IMR-90 (cell line): ENCODE measurements around the gene NRIP1. TPM values are rescaled to one million over a fixed set of nuclear protein-coding genes. Genes with fewer than 3 reads are reported as not detected.

Source experiments
- ATAC-seq: fragments of 200-7000 bp; cut with Tn5 transposase; 2 replicates; pipeline ENCODE4 v1.9.1; 2020; ENCODE audit warnings: low read depth, mild to moderate bottlenecking, moderate library complexity
- BruUV-seq: library from RNA; stranded (reverse); fragments of 400-500 nt; replicated peaks from 2 replicates; lab custom pipeline; 2021; lab: Mats Ljungman, UMichigan
- CTCF ChIA-PET: fragments of 300-600 bp; formaldehyde crosslinking; extraction: SDS; loops from one replicate; lab custom pipeline; 2021; ENCODE audit warnings: antibody characterized with exemption; lab: Yijun Ruan, JAX
- POLR2A ChIA-PET: fragments of 300-600 bp; sonication (Branson Sonifier 250); formaldehyde crosslinking; loops from one replicate; lab custom pipeline; 2022; ENCODE audit warnings: antibody characterized with exemption; ENCODE audit not compliant: unreplicated experiment; lab: Charles Lee
- DNase-seq: peaks from one replicate; pipeline ENCODE4 v3.0.0; 2013
- H2AFZ ChIP-seq: replicated peaks from 2 replicates; pipeline ENCODE3; 2013; ENCODE audit warnings: low read length, mild to moderate bottlenecking; ENCODE audit not compliant: poor library complexity
- H2AK5ac ChIP-seq: 2 replicates; pipeline ENCODE4 v1.6.1; 2013; ENCODE audit warnings: low read depth, low read length, inconsistent platforms
- H2AK9ac ChIP-seq: replicated peaks from 2 replicates; pipeline ENCODE3; 2013; ENCODE audit warnings: mild to moderate bottlenecking, low read depth, low read length, moderate library complexity; ENCODE audit not compliant: poor library complexity
- H2BK120ac ChIP-seq: 2 replicates; pipeline ENCODE4 v1.6.1; 2013; ENCODE audit warnings: low read depth, low read length, inconsistent platforms
- H2BK15ac ChIP-seq: 3 replicates; pipeline ENCODE4 v1.6.1; 2013; ENCODE audit warnings: low read depth, low read length, inconsistent platforms
- H2BK20ac ChIP-seq: 2 replicates; pipeline ENCODE4 v1.6.1; 2013; ENCODE audit warnings: low read depth, mild to moderate bottlenecking, inconsistent platforms, low read length, moderate library complexity
- H2BK5ac ChIP-seq: 2 replicates; pipeline ENCODE4 v1.6.1; 2013; ENCODE audit warnings: mild to moderate bottlenecking, low read depth, low read length, inconsistent platforms; ENCODE audit not compliant: poor library complexity, severe bottlenecking
- H3K14ac ChIP-seq: replicated peaks from 2 replicates; pipeline ENCODE4 v1.6.1; 2013; ENCODE audit warnings: low read depth, low read length, inconsistent platforms
- H3K18ac ChIP-seq: 2 replicates; pipeline ENCODE4 v1.6.1; 2013; ENCODE audit warnings: low read depth, low read length, control low read depth
- H3K23ac ChIP-seq: 2 replicates; pipeline ENCODE4 v1.6.1; 2013; ENCODE audit warnings: low read depth, low read length, inconsistent platforms
- H3K27ac ChIP-seq: 2 replicates; pipeline ENCODE4 v1.5.1; 2013; ENCODE audit warnings: mild to moderate bottlenecking, control low read depth, low read length; ENCODE audit not compliant: insufficient read depth
- H3K27me3 ChIP-seq: 2 replicates; pipeline ENCODE4 v1.6.1; 2013; ENCODE audit warnings: low read length; ENCODE audit not compliant: control insufficient read depth, insufficient read depth
- H3K36me3 ChIP-seq: 2 replicates; pipeline ENCODE4 v1.6.1; 2013; ENCODE audit warnings: low read length, mixed read lengths; ENCODE audit not compliant: control insufficient read depth, insufficient read depth
- H3K4ac ChIP-seq: 2 replicates; pipeline ENCODE4 v1.6.1; 2013; ENCODE audit warnings: low read depth, low read length, inconsistent platforms
- H3K4me1 ChIP-seq: 2 replicates; pipeline ENCODE4 v1.6.1; 2013; ENCODE audit warnings: low read length, mixed read lengths; ENCODE audit not compliant: control insufficient read depth, insufficient read depth
- H3K4me2 ChIP-seq: 2 replicates; pipeline ENCODE4 v1.6.1; 2013; ENCODE audit warnings: low read depth, mild to moderate bottlenecking, control low read depth, low read length, moderate library complexity
- H3K4me3 ChIP-seq: 2 replicates; pipeline ENCODE4 v1.5.1; 2013; ENCODE audit warnings: low read depth, mild to moderate bottlenecking, control low read depth, low read length, moderate library complexity; ENCODE audit not compliant: insufficient read depth
- H3K56ac ChIP-seq: 2 replicates; pipeline ENCODE4 v1.6.1; 2013; ENCODE audit warnings: low read length, inconsistent platforms; ENCODE audit not compliant: insufficient read depth; ENCODE audit errors: extremely low read depth
- H3K79me1 ChIP-seq, 2 experiments: 2 replicates each; pipeline ENCODE4 v1.6.1; 2013; ENCODE audit warnings: low read length in 2 of 2, inconsistent platforms in 1 of 2, low read depth in 1 of 2
- H3K9ac ChIP-seq: 2 replicates; pipeline ENCODE4 v1.6.1; 2013; ENCODE audit warnings: low read depth, low read length, control low read depth
- H3K9me1 ChIP-seq: 2 replicates; pipeline ENCODE4 v1.6.1; 2013; ENCODE audit warnings: low read length, inconsistent platforms; ENCODE audit not compliant: insufficient read depth
- H3K9me3 ChIP-seq: 2 replicates; pipeline ENCODE4 v1.6.1; 2013; ENCODE audit warnings: low read length; ENCODE audit not compliant: control insufficient read depth, insufficient read depth
- H4K20me1 ChIP-seq: 2 replicates; pipeline ENCODE4 v1.6.1; 2013; ENCODE audit warnings: low read length, inconsistent platforms; ENCODE audit not compliant: insufficient read depth
- H4K5ac ChIP-seq: 2 replicates; pipeline ENCODE4 v1.6.1; 2013; ENCODE audit warnings: mild to moderate bottlenecking, low read depth, low read length, control low read depth
- H4K8ac ChIP-seq, 2 experiments: 2 replicates each; pipeline ENCODE4 v1.6.1; 2013; ENCODE audit warnings: low read depth in 2 of 2, low read length in 2 of 2, control low read depth in 1 of 2, inconsistent platforms in 1 of 2
- H4K91ac ChIP-seq: 2 replicates; pipeline ENCODE4 v1.6.1; 2013; ENCODE audit warnings: low read depth, low read length, inconsistent platforms; ENCODE audit not compliant: insufficient read depth
- CHD1 ChIP-seq: IDR thresholded peaks from 2 replicates; pipeline ENCODE4 v1.6.1; 2012; ENCODE audit warnings: low read depth, low read length, improper control_type of control experiment
- FOS ChIP-seq: fragments of 150-350 bp; IDR thresholded peaks from 2 replicates; pipeline ENCODE4 v1.6.1; 2016; ENCODE audit warnings: low read depth, low read length
- MAFK ChIP-seq: IDR thresholded peaks from 2 replicates; pipeline ENCODE4 v1.6.1; 2012; ENCODE audit warnings: low read depth, low read length, improper control_type of control experiment
- NFE2L2 ChIP-seq: fragments of 150-350 bp; IDR thresholded peaks from 2 replicates; pipeline ENCODE4 v1.6.1; 2016; ENCODE audit warnings: low read depth, mild to moderate bottlenecking, low read length
- POLR2A ChIP-seq: IDR thresholded peaks from 2 replicates; pipeline ENCODE4 v1.6.1; 2012; ENCODE audit warnings: mild to moderate bottlenecking, low read depth, low read length
- RCOR1 ChIP-seq: IDR thresholded peaks from 2 replicates; pipeline ENCODE4 v1.6.1; 2012; ENCODE audit warnings: mild to moderate bottlenecking, low read length, improper control_type of control experiment; ENCODE audit not compliant: insufficient replicate concordance
- RFX5 ChIP-seq: IDR thresholded peaks from 2 replicates; pipeline ENCODE4 v1.8.0; 2012; ENCODE audit warnings: low read depth, mild to moderate bottlenecking, low read length, moderate library complexity
- SMC3 ChIP-seq: fragments of 150-350 bp; IDR thresholded peaks from 2 replicates; pipeline ENCODE4 v1.6.1; 2016; ENCODE audit warnings: low read depth, mild to moderate bottlenecking, antibody characterized with exemption, low read length, moderate library complexity
- whole genome bisulfite sequencing, 2 experiments: methylation state at CpG; one replicate each; pipeline versions ENCODE4 v1.1.5 to v1.1.7; 2013; ENCODE audit warnings: missing lambda C conversion rate in 2 of 2; ENCODE audit not compliant: insufficient read length in 1 of 2; ENCODE audit errors: extremely low coverage in 2 of 2; 5-methylcytosine and 5-hydroxymethylcytosine counted together
- dilution Hi-C: fragments of 300-500 bp; cut with HindIII; formaldehyde crosslinking; loops from one replicate; pipeline ENCODE4 v1.14.3; 2018; ENCODE audit warnings: low sequenced_read_pairs; ENCODE audit not compliant: unreplicated experiment
- in situ Hi-C: fragments of 300-500 bp; cut with MboI; formaldehyde crosslinking; loops from 3 replicates; pipeline ENCODE4 v1.14.3; 2019; ENCODE audit warnings: low sequenced_read_pairs, inconsistent platforms, mixed read lengths
- intact Hi-C: fragments of 100-400 bp; cut with micrococcal nuclease; formaldehyde crosslinking; loops from 2 replicates; pipeline ENCODE4 v1.10.0; 2022
- polyA plus RNA-seq, 3 experiments: library from polyadenylated mRNA; depleted of rRNA; stranded (reverse); fragments of >200 nt; gene quantifications; 2 replicates each; pipeline ENCODE4 v1.2.3, GENCODE V29; 2012; ENCODE audit warnings: low replicate concordance in 1 of 3
- total RNA-seq: library from RNA; depleted of rRNA; stranded (reverse); fragments of >200 nt; gene quantifications from 2 replicates; pipeline ENCODE4 v1.2.3, GENCODE V29; 2012
- TF ChIP-seq, protein P1 (sequence below): fragments of 150-350 bp; IDR thresholded peaks from 2 replicates; pipeline ENCODE4 v1.6.1; 2016; ENCODE audit warnings: low read depth, mild to moderate bottlenecking, low read length, moderate library complexity, borderline replicate concordance

NRIP1 gene
- total and polyA plus RNA-seq, 2 of the 4 experiments (the other 2 are of a cell fraction): 9.6 to 73.8 TPM

DNA sequence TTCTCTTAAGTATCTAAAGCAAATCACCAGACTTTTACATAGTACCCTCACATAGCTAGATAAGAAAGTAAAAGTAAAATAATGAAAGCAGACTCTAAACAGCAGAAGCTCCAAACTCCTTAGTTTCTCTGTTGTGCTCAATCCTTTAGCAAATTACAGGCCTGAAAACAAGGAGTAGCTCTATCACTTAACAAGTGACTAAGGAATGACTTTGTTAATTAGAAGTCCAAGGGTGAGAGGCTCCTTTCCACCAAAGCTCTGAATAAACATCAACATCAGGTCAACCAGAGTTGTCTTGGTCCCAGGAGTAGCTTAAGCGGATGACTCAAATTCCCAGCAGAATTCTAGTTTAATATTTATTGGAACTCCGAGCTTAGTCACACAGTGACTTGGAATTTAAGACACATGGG, 5.9 kb downstream of the NRIP1 start:
- intact Hi-C loops (loop anchor here (2.0 kb wide), 1 partner anchor 54 kb away; no protein-coding TSS in a partner anchor), in situ Hi-C loops (no loop called here), dilution Hi-C loops (no loop called here)
- ChIA-PET POLR2A (no interaction called here), CTCF (interaction anchor here (0.8 kb wide), 1 partner anchor 170 kb away, joined by 3 read pairs; no protein-coding TSS in a partner anchor)
- peaks cover 6% of the 10 kb centered on the region for H3K4me1 ChIP-seq
- ATAC-seq: peak; percentile 50
- DNase-seq: peak; percentile 68
- TF ChIP-seq FOS (no peak), RCOR1 (no peak), POLR2A (no peak), SMC3 (no peak), RFX5 (no peak), CHD1 (no peak), MAFK (no peak), NFE2L2 (no peak)
- TF ChIP-seq, protein P1, sequence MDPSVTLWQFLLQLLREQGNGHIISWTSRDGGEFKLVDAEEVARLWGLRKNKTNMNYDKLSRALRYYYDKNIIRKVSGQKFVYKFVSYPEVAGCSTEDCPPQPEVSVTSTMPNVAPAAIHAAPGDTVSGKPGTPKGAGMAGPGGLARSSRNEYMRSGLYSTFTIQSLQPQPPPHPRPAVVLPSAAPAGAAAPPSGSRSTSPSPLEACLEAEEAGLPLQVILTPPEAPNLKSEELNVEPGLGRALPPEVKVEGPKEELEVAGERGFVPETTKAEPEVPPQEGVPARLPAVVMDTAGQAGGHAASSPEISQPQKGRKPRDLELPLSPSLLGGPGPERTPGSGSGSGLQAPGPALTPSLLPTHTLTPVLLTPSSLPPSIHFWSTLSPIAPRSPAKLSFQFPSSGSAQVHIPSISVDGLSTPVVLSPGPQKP: no peak
- peak overlapping the region; percentile 84 for H2BK5ac ChIP-seq
- H3K56ac ChIP-seq: no peak overlapping the region
- H3K4me2 ChIP-seq: peak overlapping the region; percentile 95
- H3K9ac ChIP-seq: peak overlapping the region; percentile 72; the same call in 1 of the 2 replicates
- peaks cover 0 to 30% of the 10 kb centered on the region in 2 experiments; a peak in 2 of 4 replicates for H3K79me1 ChIP-seq
- H3K14ac ChIP-seq: peak overlapping the region; percentile 46; the same call in 1 of the 2 replicates
- H3K4me3 ChIP-seq: peak overlapping the region; percentile 47; the same call in 1 of the 2 replicates
- H4K8ac ChIP-seq: peak overlapping the region in 1 of 2 experiments; percentile 10; a peak in 1 of 4 replicates
- H4K91ac ChIP-seq: no peak overlapping the region
- H2BK15ac ChIP-seq: no peak overlapping the region
- no peaks in the 10 kb centered on the region for H3K27me3 ChIP-seq
- H3K23ac ChIP-seq: peak overlapping the region; percentile 55; the same call in 1 of the 2 replicates
- H3K9me3 ChIP-seq: no peaks in the 10 kb centered on the region
- H2BK120ac ChIP-seq: no peak overlapping the region; the same call in 1 of the 2 replicates
- H3K4ac ChIP-seq: no peak overlapping the region; the same call in 1 of the 2 replicates
- H3K9me1 ChIP-seq: peaks cover 4% of the 10 kb centered on the region
- H4K5ac ChIP-seq: peak overlapping the region; percentile 5; the same call in 1 of the 2 replicates
- peak overlapping the region; percentile 76; the same call in 1 of the 2 replicates for H3K18ac ChIP-seq
- H3K27ac ChIP-seq: peak overlapping the region; percentile 65; the same call in 1 of the 2 replicates
- H3K36me3 ChIP-seq: no peaks in the 10 kb centered on the region
- no peak overlapping the region for H2AK5ac ChIP-seq
- H4K20me1 ChIP-seq: peaks cover 73% of the 10 kb centered on the region
- no peak overlapping the region for H2AK9ac ChIP-seq
- no peak overlapping the region for H2AFZ ChIP-seq
- no TSS peak for BruUV-seq
- WGBS, 2 experiments: no CpG with 5 or more reads among the region's 2 CpGs
- H2BK20ac ChIP-seq: no peak overlapping the region
